ENCODE data around the gene ADGRB2.
A peak's percentile ranks its signal among the peaks of the same experiment; 100 is the strongest.

Gene ADGRB2

GRCh38 chr1:31795801-31796621 lies 31.9 kb upstream of the ADGRB2 start:
- no peak for DNase-seq

- DNase-seq = no peak
These were observed 31.0 kb upstream of the ADGRB2 start for GRCh38 chr1:31795096-31795675.

GRCh38 chr1:31793586-31794285 lies 29.6 kb upstream of the ADGRB2 start:
- DNase-seq = no peak

- DNase-seq = no peak
These were observed 28.9 kb upstream of the ADGRB2 start for GRCh38 chr1:31793086-31793485.

GRCh38 chr1:31792541-31792940 lies 28.4 kb upstream of the ADGRB2 start:
- DNase-seq = no peak

GRCh38 chr1:31792116-31792515 lies 28.0 kb upstream of the ADGRB2 start:
- DNase-seq = no peak

GRCh38 chr1:31791131-31791858 lies 27.2 kb upstream of the ADGRB2 start:
- no peak for DNase-seq

- no peak for DNase-seq
These were observed 26.5 kb upstream of the ADGRB2 start for GRCh38 chr1:31790641-31791091.

- DNase-seq = no peak
These were observed 26.0 kb upstream of the ADGRB2 start for GRCh38 chr1:31790140-31790539.

GRCh38 chr1:31789259-31790065 lies 25.3 kb upstream of the ADGRB2 start:
- peak; percentile 78 for DNase-seq

GRCh38 chr1:31788825-31789256 lies 24.7 kb upstream of the ADGRB2 start:
- no peak for DNase-seq

GRCh38 chr1:31788138-31788824 lies 24.1 kb upstream of the ADGRB2 start:
- peak; percentile 76 for DNase-seq

- DNase-seq = no peak
These were observed 23.6 kb upstream of the ADGRB2 start for GRCh38 chr1:31787786-31788137.

GRCh38 chr1:31787261-31787660 lies 23.1 kb upstream of the ADGRB2 start:
- no peak for DNase-seq

GRCh38 chr1:31786366-31787060 lies 22.4 kb upstream of the ADGRB2 start:
- no peak for DNase-seq

GRCh38 chr1:31785947-31786290 lies 21.8 kb upstream of the ADGRB2 start:
- DNase-seq = no peak

- no peak for DNase-seq
These were observed 21.1 kb upstream of the ADGRB2 start for GRCh38 chr1:31785020-31785946.

- DNase-seq = no peak
These were observed 20.3 kb upstream of the ADGRB2 start for GRCh38 chr1:31784356-31785019.

GRCh38 chr1:31783846-31784245 lies 19.7 kb upstream of the ADGRB2 start:
- DNase-seq = no peak

All from GOT3 (cell line).